LNCAP (cell line): Measurements from ENCODE around the gene BAHCC1.
A peak's percentile ranks its signal among the peaks of the same experiment; 100 is the strongest.

Experiments
- CTCF ChIP-seq: fragments of 450-650 bp; IDR thresholded peaks from 2 replicates; pipeline ENCODE4 v1.5.1; 2017; ENCODE audit warnings: mild to moderate bottlenecking

BAHCC1 gene

GRCh38 chr17:81391936-81392908 is 3.0 kb upstream of the BAHCC1 start:
- no peak for TF ChIP-seq CTCF

GRCh38 chr17:81392909-81393654 is 2.2 kb upstream of the BAHCC1 start:
- no peak for TF ChIP-seq CTCF

GRCh38 chr17:81393684-81394376 is 1.4 kb upstream of the BAHCC1 start:
- no peak; the same call in 1 of the 2 replicates for TF ChIP-seq CTCF

GRCh38 chr17:81394377-81394920 is 808 bp upstream of the BAHCC1 start:
- 0 out of 2 replicates have a peak, but pooled peaks have one; percentile 8 for TF ChIP-seq CTCF

- no peak for TF ChIP-seq CTCF
Observed at GRCh38 chr17:81395600-81396277, 482 bp downstream of the BAHCC1 start.

GRCh38 chr17:81396278-81396721 is 1.0 kb downstream of the BAHCC1 start:
- no peak for TF ChIP-seq CTCF
